OCI-M2 (cell line): ENCODE data around the gene WDR86.

Experiments used
- DNase-seq: peaks from one replicate; lab custom pipeline; 2025; ENCODE audit not compliant: unreplicated experiment; lab: John Stamatoyannopoulos, UW

The WDR86 gene

GRCh38 chr7:151408839-151409666 lies 785 bp downstream of the WDR86 start:
- no peak for DNase-seq

- no peak for DNase-seq
These were observed 1.4 kb downstream of the WDR86 start for GRCh38 chr7:151408498-151408838.

- no peak for DNase-seq
These were observed 2.8 kb downstream of the WDR86 start for GRCh38 chr7:151406886-151407583.

DNA sequence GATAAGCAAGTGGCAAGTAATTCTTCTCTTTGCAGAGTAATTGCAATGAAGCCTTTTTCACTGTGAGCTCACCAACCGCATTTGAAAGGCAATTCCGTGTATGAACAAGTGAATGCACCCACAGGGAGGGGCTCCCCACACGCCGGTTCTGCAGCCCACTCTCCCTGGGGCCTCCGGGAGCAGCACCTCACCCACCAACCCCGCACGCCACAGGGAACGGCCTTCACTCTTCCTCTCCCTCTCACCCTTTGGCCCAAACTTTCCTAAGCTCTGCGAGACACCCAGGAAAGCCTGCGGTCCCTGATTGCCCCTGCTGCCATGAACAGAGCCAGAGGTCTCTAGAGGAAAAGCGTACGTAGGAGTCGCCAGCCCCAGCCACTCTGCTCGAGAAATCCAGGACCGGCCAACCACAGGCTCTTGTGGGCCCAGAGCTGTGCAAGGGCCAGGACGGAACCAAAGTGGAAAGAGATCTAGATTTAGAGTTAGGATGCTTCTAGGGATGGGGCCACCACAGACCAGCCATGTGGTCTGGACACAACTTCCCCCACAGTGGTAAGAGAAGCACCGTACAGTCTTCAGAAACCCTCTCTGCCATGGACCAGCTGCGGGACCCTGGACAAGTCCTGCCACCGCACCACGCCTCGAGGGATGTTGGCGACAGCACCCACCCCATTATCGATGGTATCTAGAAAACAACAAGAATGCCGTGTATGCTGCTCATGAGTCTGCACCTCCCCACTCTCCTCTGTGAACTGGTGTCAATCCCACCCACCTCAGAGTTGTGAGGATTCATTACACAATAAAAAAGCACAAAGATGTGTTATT lies 3.6 kb downstream of the WDR86 start:
- no peak for DNase-seq

- DNase-seq = no peak
These were observed 4.2 kb downstream of the WDR86 start for GRCh38 chr7:151405588-151405987.

- no peak for DNase-seq
These were observed 4.8 kb downstream of the WDR86 start for GRCh38 chr7:151405056-151405455.

DNA sequence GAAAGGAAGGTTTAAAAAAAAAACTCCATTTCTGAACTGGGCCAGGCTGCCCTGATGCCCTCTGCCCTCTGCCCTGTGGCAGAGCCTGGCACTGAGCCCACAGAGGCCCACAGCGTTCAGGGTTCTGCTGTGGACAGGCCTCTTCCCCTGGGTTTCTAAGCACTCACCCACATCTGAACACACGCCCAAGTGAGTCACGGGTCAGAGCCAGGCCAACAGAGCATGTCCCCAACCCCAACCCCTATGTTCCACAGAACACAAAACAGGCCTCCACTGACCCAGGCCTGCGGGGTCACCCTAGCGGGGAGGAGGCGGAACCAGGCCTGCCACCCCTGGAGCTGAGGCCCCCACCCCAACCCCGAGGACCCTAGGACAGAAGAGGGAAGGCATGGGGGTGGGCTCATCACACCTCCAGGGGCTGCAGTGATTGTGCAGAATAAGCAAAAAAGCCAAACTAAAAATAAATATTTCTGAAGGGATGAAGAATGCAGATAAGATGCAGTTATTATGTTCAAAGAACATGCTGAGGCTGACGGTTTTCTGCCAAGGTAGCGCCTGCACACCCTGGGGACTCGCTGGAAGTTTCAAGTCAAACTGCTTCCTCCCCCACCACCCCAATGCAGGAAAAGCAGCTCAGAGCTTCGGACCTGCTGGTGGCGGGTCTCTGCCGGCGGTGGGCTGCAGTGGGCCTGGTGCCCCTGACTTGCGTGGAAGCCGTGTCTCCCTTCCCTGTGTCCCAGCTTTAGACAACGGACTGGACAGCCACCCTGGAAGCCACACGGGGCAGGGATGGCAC lies 5.4 kb downstream of the WDR86 start:
- DNase-seq = no peak

DNA sequence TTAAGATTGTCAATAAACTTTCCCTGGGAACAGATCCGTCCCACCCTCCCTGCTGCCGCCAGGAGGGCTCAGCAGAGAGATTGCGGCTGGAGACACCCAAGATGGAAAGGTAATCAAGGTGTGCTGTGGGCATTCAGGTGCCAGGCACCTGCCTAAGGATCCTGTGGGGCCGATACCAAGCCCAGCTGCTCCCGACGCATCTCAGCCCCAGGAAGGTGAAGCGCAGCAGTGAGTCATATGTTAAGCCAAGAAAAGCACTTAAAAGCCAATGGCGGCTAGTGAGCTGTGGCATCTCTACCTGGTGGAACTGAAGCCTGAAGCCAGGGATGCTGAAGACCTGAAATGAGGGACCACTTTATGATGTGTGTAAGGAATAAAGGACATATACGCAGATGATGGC lies 6.1 kb downstream of the WDR86 start:
- DNase-seq = no peak

GRCh38 chr7:151402029-151402835 lies 7.6 kb downstream of the WDR86 start:
- DNase-seq = no peak

GRCh38 chr7:151400626-151401315 lies 9.1 kb downstream of the WDR86 start:
- DNase-seq = no peak

- no peak for DNase-seq
These were observed 9.9 kb downstream of the WDR86 start for GRCh38 chr7:151399906-151400305.

- no peak for DNase-seq
These were observed 10.6 kb downstream of the WDR86 start for GRCh38 chr7:151399305-151399601.

- DNase-seq = no peak
These were observed 11.2 kb downstream of the WDR86 start for GRCh38 chr7:151398446-151399304.

GRCh38 chr7:151397026-151397425 lies 12.8 kb downstream of the WDR86 start:
- no peak for DNase-seq

- no peak for DNase-seq
These were observed 13.4 kb downstream of the WDR86 start for GRCh38 chr7:151396328-151396970.

- DNase-seq = no peak
These were observed 14.8 kb downstream of the WDR86 start for GRCh38 chr7:151395036-151395367.

- DNase-seq = no peak
These were observed 15.5 kb downstream of the WDR86 start for GRCh38 chr7:151394076-151395035.
